CD4-positive, alpha-beta T cell treated with Interleukin-15 for 1 hour (primary cell): ENCODE measurements around the gene ATP9A.
A peak's percentile ranks its signal among the peaks of the same experiment; 100 is the strongest.
"Not testable (repeated sequence)": the region's sequence is repeated elsewhere in the genome, so short reads cannot be mapped to it uniquely, and the experiment has no call there.

Experiments
- DNase-seq: peaks from one replicate; pipeline ENCODE4 v3.0.0-alpha.2; 2020

The ATP9A gene, protein sequence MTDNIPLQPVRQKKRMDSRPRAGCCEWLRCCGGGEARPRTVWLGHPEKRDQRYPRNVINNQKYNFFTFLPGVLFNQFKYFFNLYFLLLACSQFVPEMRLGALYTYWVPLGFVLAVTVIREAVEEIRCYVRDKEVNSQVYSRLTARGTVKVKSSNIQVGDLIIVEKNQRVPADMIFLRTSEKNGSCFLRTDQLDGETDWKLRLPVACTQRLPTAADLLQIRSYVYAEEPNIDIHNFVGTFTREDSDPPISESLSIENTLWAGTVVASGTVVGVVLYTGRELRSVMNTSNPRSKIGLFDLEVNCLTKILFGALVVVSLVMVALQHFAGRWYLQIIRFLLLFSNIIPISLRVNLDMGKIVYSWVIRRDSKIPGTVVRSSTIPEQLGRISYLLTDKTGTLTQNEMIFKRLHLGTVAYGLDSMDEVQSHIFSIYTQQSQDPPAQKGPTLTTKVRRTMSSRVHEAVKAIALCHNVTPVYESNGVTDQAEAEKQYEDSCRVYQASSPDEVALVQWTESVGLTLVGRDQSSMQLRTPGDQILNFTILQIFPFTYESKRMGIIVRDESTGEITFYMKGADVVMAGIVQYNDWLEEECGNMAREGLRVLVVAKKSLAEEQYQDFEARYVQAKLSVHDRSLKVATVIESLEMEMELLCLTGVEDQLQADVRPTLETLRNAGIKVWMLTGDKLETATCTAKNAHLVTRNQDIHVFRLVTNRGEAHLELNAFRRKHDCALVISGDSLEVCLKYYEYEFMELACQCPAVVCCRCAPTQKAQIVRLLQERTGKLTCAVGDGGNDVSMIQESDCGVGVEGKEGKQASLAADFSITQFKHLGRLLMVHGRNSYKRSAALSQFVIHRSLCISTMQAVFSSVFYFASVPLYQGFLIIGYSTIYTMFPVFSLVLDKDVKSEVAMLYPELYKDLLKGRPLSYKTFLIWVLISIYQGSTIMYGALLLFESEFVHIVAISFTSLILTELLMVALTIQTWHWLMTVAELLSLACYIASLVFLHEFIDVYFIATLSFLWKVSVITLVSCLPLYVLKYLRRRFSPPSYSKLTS

GRCh38 chr20:51767867-51768758 lies at the start of gene ATP9A:
Gene ATP9A, minus strand, starts transcription at chr20:51768390. Its CDS starts 21 bp downstream, at chr20:51768369.
- no peak for DNase-seq

DNA sequence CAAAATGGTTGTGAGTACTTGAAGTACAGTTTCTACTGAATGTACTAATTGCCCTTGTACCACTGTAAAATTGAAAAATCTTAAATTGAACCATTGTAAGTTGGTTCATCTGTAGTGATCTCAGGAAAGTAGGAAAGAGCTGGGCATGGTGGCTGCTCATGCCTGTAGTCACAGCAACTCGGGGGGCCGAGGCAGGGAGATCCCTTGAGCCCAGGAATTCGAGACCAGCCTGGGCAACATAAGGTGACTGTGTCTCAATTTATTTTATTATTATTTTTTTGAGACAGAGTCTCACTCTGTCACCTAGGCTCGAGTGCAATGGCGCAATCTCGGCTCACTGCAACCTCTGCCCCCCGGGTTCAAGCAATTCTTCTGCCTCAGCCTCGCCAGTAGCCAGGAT lies 48.7 kb upstream of the ATP9A start:
- not testable (repeated sequence) for DNase-seq

- no peak for DNase-seq
Measured at GRCh38 chr20:51815383-51816076, 47.3 kb upstream of the ATP9A start.

GRCh38 chr20:51812861-51813260 lies 44.7 kb upstream of the ATP9A start:
- no peak for DNase-seq

DNA sequence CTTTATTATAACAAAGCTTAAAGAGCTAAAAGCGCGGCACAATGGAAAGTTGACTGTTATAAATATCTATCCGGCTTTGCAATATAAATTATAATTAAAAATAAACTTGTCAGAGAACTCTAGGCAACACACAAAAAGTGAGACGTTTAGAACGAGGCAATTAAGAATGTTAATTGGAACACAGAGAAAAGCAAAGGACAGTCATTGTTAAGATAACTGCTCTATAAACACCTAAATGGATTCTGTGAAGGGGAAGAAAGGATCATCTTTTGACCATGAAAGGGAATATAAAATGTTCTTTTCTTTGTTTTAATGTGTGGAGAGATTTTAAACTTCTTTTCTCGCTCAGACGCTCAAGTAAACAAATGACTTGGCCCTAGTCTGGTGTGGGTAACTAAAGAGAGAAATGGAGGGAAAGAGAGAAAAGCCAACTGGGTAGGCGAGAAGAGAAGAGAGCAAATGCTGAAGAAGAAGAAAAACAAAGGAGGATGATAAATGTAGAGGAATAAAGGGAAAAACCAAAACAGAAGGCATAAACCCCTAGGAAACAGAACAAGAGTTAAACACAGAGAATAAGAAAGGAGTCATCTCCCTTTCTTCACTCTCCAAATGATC lies 43.4 kb upstream of the ATP9A start:
- DNase-seq: no peak

DNA sequence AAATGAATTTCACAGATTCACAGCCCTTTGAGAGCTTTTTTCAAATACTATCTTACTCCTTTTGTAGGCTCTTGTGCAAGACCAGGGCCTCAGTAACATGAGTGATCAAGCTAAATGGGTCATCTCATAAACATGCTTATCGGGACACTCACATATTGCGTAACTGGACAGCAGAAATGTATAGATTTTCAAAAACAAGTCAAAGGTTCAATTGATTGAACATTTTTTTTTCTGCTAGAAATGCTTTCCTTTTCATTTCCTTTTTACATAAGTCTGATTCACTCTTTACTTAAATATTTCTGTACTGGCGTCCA lies 42.8 kb upstream of the ATP9A start:
- DNase-seq: no peak

DNA sequence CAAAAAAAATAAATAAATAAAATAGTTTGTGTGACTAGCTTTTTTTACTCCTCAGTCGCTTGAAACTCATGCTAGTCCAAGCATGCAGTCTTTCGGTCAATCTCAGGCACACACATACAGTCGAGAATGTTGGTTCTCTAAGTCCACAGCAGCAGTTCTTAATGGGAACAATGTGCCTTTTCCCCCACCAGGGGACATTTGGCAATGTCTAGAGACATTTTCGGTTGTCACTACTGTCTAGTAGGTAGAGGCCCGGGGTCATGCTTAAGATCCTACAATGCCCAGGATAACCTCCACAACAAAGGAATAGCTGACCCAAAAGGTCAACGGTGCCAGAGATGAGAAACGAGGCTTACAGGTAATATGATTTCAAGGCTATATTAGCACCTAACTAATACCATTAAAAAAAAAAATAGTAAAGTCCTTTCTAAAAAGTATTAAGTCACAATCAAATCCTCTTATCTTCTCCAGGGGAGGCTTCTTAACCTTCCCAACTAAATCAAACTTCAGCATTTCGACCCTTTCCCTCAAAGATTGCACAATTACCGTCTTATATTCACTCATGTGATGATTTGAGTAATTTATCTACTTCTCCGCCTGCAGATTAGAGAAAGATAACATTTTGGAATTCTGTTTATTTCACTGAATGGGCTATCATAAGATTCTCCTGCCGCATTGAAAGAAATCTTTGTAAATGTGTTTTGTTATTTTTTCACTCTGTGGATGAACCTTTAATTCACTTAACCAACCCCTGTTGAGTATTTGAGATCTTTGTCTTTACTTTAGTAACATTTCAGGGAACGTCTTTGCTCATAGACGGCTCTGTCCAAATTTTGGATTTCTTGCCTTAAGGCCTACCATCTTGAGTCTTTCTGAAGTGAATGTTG lies 42.2 kb upstream of the ATP9A start:
- no peak for DNase-seq

GRCh38 chr20:51807720-51808250 lies 39.6 kb upstream of the ATP9A start:
- no peak for DNase-seq

DNA sequence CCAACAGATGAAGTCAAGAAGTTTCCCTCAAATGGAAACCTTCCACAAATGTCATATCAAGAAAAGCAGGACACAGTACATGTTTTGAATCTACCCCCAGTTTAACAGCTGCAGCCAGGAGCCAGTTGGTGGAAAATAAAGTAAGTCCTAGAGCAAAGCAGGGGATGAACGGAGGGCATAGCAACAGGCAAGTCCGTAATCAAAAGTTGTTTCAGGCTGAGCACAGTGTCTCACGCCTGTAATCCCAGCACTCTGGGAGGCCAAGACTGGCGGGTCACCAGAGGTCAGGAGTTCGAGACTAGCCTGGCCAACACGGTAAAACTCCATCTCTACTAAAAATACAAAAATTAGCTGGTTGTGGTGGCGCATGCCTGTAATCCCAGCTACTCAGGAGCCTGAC lies 36.6 kb upstream of the ATP9A start:
- DNase-seq: no peak

- no peak for DNase-seq
Measured at GRCh38 chr20:51803148-51803854, 35.1 kb upstream of the ATP9A start.

- DNase-seq: no peak
Measured at GRCh38 chr20:51802170-51802751, 34.1 kb upstream of the ATP9A start, which contains the start of gene SALL4. Gene SALL4, minus strand, starts transcription at chr20:51802521. Its CDS starts 113 bp downstream, at chr20:51802408.

DNA sequence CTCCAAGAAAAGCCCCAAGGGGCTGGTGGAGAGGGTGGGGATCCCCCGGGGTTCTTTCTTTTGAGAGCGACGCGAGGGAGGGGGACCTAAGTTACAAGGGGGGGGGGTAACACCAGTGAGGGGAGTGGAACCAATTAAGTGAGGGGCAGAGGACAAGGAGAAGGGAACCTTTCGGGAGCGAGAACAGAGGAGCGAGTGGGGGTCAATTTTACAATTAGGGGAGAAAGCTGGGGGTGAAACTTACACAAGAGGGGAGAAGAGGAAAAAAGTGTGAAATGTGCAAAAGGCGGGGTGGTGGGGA lies 33.6 kb upstream of the ATP9A start:
- no peak for DNase-seq

- no peak for DNase-seq
Measured at GRCh38 chr20:51801122-51801822, 33.1 kb upstream of the ATP9A start.

- DNase-seq: no peak
Measured at GRCh38 chr20:51800872-51801121, 32.6 kb upstream of the ATP9A start.

GRCh38 chr20:51800060-51800871 lies 32.1 kb upstream of the ATP9A start:
- DNase-seq: peak; percentile 33

DNA sequence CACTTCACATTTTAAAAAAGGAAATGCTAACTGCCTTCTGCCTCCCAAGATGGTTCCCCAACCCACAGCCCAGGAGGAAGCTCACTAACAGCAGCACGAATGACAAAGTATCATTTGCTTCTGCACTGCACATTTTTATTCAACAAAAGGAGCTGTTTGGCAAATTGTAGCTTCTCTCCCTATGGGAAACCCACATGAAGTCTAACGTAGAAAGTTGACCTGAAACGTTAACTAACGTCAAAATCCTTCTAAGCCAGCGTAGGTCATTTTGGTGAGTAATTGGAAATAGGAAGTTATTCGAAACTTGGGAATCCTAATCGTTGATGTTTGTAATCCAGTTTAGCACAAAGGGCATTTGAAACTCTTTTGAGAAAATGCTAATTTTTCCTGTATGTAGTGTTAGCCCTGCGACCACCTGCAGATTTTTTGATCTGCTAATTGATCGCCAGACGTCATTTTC lies 31.2 kb upstream of the ATP9A start:
- DNase-seq: no peak

DNA sequence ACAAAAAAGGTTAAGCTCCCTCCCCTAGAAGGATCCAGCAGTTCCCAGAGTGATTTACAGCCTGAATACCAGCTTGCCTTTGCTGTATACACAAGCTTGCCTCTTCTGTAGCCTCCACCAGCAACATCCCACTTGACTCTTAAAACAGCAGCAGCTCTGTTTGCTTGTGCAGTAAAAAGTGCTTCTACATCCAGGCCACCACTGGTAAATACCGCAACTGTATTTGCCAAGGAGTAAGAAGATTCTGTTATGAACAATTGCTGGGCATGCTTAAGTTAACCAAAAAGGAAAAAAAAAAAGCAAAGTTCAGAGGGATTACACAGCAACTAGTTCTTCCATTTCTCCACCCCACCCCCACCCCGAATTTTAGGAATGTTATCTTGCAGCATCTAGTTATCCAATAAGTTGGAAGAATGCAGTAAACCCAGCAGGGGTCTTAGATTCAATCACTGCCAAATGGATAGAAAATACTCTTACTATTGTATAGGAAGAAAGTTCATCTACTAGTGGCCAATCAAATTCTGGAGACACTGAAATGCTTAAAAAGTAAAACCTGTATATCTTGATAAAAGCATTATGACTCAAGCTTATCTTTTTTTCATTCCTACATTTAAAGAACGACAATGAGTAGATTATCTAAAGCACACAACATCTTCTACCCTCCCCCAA lies 29.3 kb upstream of the ATP9A start:
- DNase-seq: no peak
